NCI-H446 treated with DMSO at 0.1 percent for 48 hours (cell line): ENCODE measurements around the gene PCDHB4.
A peak's percentile ranks its signal among the peaks of the same experiment; 100 is the strongest.
"Not testable (repeated sequence)": the region's sequence is repeated elsewhere in the genome, so short reads cannot be mapped to it uniquely, and the experiment has no call there.

Experiments used
- DNase-seq: peaks from one replicate; lab custom pipeline; 2025; lab: John Stamatoyannopoulos, UW

PCDHB4 gene

DNA sequence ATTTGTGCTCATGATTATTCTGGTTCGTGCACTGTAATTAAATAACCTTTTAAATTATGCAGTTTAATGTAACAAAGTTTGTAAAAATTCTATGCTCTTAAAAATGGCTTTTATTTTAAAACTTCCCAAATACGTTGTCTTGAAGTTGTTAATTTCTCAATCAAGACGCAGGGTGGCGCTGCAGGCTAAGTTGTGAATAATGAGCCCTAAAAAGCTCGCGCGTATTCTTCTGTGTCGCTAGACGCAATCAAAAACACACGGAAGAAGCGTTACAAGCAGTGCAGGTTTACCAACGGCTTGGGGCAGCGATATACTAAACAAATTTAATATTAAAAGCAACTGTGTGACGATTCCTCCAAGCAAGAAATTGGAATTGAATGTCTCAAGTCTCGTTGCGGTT is at the start of gene PCDHB4:
Gene PCDHB4 (plus strand): TSS at position 256 of the 400 bp plus-strand sequence. CDS start 181 bp downstream, outside the sequence.
- no peak for DNase-seq

GRCh38 chr5:141077826-141078225 is 43.8 kb upstream of the PCDHB4 start:
- DNase-seq: no peak

- no peak for DNase-seq
Observed at GRCh38 chr5:141082228-141082627, 39.4 kb upstream of the PCDHB4 start.

DNA sequence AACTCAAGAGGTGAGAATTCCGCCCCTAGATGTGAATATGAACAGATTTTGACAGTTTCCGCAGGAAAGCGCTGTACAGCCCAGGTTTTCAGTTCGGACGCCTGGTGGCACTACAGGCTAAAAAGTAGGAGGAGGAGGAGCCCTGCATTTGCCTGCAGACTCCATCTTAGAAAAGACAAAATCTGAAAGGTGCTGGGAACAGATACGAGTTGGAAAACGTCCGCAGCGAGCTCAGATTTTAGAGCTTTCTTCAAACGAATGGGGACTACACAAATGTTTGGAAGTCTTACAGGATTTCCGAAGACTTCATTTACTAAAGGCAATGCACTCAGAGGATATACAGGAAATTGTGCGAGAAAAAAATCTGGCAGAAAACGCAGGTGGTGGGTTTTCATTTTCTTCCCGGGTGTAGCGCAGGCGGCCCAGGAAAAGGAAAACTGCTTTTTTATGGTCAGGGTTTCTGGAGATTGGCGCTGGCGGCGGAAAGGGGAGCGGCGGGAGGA is 37.1 kb upstream of the PCDHB4 start:
- peak; percentile 33 for DNase-seq

GRCh38 chr5:141094481-141095262 is 26.9 kb upstream of the PCDHB4 start, which contains the start of gene PCDHB2:
TSS of gene PCDHB2 (plus strand) at chr5:141094615. CDS start at chr5:141094791, 176 bp downstream.
- DNase-seq: peak; percentile 64

- no peak for DNase-seq
Observed at GRCh38 chr5:141095263-141095641, 26.4 kb upstream of the PCDHB4 start.

DNA sequence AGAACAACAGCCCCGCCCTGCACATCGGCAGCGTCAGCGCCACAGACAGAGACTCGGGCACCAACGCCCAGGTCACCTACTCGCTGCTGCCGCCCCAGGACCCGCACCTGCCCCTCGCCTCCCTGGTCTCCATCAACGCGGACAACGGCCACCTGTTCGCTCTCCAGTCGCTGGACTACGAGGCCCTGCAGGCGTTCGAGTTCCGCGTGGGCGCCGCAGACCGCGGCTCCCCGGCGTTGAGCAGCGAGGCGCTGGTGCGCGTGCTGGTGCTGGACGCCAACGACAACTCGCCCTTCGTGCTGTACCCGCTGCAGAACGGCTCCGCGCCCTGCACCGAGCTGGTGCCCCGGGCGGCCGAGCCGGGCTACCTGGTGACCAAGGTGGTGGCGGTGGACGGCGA is 25.4 kb upstream of the PCDHB4 start:
- DNase-seq: not testable (repeated sequence)

DNA sequence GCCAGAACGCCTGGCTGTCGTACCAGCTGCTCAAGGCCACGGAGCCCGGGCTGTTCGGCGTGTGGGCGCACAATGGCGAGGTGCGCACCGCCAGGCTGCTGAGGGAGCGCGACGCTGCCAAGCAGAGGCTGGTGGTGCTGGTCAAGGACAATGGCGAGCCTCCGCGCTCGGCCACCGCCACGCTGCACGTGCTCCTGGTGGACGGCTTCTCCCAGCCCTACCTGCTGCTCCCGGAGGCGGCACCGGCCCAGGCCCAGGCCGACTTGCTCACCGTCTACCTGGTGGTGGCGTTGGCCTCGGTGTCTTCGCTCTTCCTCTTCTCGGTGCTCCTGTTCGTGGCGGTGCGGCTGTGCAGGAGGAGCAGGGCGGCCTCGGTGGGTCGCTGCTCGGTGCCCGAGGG is 25.0 kb upstream of the PCDHB4 start:
- not testable (repeated sequence) for DNase-seq

DNA sequence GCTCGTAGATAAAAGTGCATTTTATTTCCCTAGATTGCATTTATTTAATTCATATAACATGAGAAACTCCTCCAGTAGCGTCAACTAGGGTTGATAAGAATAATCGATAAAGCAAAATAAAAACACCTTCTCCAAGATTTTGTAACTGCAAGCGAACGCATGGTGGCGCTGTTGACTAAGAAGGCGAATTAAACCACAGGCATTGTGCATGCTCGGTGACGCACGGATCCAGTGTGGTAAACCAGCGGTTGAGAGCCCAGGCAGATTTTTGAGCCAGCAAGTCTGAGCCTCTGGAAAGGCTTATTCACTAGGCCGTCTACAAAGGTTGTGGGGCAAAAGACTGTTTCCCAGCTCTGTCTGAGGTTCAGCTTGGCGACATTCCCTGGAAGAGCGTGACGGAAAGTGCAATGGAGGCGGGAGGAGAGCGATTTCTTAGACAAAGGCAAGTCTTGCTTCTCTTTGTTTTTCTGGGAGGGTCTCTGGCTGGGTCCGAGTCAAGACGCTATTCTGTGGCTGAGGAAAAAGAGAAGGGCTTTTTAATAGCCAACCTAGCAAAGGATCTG is 21.3 kb upstream of the PCDHB4 start, which contains the start of gene PCDHB3:
Gene PCDHB3 (plus strand): TSS at position 231 of the 563 bp plus-strand sequence. CDS start 177 bp downstream, at position 408.
- DNase-seq: no peak

- no peak for DNase-seq
Observed at GRCh38 chr5:141101059-141101458, 20.6 kb upstream of the PCDHB4 start.

DNA sequence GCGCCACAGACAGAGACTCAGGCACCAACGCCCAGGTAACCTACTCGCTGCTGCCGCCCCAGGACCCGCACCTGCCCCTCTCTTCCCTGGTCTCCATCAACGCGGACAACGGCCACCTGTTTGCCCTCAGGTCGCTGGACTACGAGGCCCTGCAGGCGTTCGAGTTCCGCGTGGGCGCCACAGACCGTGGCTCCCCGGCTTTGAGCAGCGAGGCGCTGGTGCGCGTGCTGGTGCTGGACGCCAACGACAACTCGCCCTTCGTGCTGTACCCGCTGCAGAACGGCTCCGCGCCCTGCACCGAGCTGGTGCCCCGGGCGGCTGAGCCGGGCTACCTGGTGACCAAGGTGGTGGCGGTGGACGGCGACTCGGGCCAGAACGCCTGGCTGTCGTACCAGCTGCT is 19.5 kb upstream of the PCDHB4 start:
- not testable (repeated sequence) for DNase-seq

- DNase-seq: not testable (repeated sequence)
Observed at GRCh38 chr5:141102471-141102870, 19.1 kb upstream of the PCDHB4 start.

DNA sequence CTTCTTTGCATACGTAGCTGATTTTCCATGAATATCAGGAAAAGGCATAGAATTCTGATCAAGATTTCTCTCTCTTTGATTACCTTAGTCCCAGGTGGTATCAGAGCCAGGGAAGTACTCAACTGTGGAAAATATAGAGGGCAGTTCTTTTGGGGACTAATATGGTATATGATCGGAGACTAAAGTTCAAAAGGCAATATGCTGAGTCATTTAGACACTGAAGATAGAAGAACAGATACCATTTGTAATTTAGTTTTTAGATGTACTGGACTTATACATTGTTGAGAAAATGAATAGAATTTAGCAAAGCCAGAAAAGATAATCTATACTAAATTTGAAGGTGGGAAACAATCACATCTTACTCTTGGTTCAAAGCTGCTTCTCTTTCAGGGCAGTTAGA is 16.3 kb upstream of the PCDHB4 start:
- no peak for DNase-seq

DNA sequence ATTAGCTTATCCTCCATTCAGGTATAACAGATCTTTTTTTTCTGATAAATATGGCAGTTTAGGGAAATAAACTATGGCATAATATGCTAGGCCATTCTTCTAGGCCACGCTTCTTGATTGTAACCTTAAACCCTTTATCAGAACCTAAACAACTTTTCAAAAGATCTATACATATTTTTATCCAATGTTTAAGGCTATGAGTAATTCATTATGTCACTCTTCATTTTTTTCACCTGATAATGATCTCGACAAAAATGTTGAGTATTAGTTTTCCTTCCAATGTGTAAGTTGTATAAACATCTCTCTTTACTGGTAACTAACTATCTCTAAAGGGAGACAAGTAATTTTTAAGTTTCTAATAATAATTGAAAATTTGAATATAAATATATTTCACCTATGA is 2.4 kb upstream of the PCDHB4 start:
- DNase-seq: no peak

- DNase-seq: no peak
Observed at GRCh38 chr5:141121985-141122384, 367 bp downstream of the PCDHB4 start.

GRCh38 chr5:141123396-141124135 is 1.9 kb downstream of the PCDHB4 start:
- DNase-seq: not testable (repeated sequence)

DNA sequence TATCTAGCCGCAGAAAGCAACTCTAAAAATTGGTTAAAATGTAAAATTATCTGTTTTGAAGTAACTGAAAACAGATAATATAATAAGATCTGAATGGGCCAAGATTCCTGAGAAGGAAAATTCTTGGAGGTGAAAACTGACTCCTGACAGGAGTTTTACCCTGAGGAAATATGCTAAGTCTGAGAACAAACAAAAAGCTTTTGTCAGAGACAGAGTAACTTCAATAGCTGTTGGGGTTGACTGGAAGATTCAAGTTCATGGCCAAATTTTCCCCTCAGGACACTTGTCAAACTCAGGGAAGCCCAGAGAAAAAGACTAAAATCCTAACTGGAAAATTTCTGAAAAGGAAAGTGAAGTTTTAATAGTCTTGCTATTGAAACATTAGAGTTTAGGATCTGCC is 5.7 kb downstream of the PCDHB4 start:
- DNase-seq: no peak

GRCh38 chr5:141135030-141135717 is 13.6 kb downstream of the PCDHB4 start, which contains the start of gene PCDHB5:
TSS of gene PCDHB5 (plus strand) at chr5:141135206. CDS start at chr5:141135435, 229 bp downstream.
- DNase-seq: peak; percentile 8

DNA sequence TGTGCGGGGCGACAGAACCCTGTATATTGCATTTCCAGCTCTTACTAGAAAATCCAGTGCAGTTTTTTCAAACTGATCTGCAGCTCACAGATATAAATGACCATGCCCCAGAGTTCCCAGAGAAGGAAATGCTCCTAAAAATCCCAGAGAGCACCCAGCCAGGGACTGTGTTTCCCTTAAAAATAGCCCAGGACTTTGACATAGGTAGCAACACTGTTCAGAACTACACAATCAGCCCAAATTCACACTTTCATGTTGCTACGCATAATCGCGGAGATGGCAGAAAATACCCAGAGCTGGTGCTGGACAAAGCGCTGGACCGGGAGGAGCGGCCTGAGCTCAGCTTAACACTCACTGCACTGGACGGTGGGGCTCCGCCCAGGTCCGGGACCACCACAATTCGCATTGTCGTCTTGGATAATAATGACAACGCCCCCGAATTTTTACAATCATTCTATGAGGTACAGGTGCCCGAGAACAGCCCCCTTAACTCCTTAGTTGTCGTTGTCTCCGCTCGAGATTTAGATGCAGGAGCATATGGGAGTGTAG is 14.2 kb downstream of the PCDHB4 start:
- DNase-seq: no peak

- not testable (repeated sequence) for DNase-seq
Observed at GRCh38 chr5:141137346-141137745, 15.7 kb downstream of the PCDHB4 start.

- DNase-seq: peak; percentile 11
Observed at GRCh38 chr5:141149812-141150211, 28.2 kb downstream of the PCDHB4 start, which contains the start of gene PCDHB6. TSS of gene PCDHB6 (plus strand) at chr5:141150057. CDS start at chr5:141150258, 201 bp downstream.
